Measurements from ENCODE around the gene CORO2A.
A peak's percentile ranks its signal among the peaks of the same experiment; 100 is the strongest.

CORO2A gene

GRCh38 chr9:98218562-98219363 lies 26.3 kb upstream of the CORO2A start:
- no peak for DNase-seq

- DNase-seq = no peak
Observed at GRCh38 chr9:98217255-98217654, 24.8 kb upstream of the CORO2A start.

- no peak for DNase-seq
Observed at GRCh38 chr9:98216391-98216790, 24.0 kb upstream of the CORO2A start.

- no peak for DNase-seq
Observed at GRCh38 chr9:98215821-98216220, 23.4 kb upstream of the CORO2A start.

- no peak for DNase-seq
Observed at GRCh38 chr9:98215271-98215670, 22.8 kb upstream of the CORO2A start.

- DNase-seq = no peak
Observed at GRCh38 chr9:98214811-98215210, 22.4 kb upstream of the CORO2A start.

- DNase-seq = no peak
Observed at GRCh38 chr9:98211260-98211659, 18.8 kb upstream of the CORO2A start.

- no peak for DNase-seq
Observed at GRCh38 chr9:98210435-98210834, 18.0 kb upstream of the CORO2A start.

GRCh38 chr9:98209530-98209929 lies 17.1 kb upstream of the CORO2A start:
- DNase-seq = no peak

- no peak for DNase-seq
Observed at GRCh38 chr9:98208635-98209034, 16.2 kb upstream of the CORO2A start.

GRCh38 chr9:98207606-98208005 lies 15.2 kb upstream of the CORO2A start:
- no peak for DNase-seq

- DNase-seq = no peak
Observed at GRCh38 chr9:98206754-98207153, 14.3 kb upstream of the CORO2A start.

- DNase-seq = no peak
Observed at GRCh38 chr9:98204692-98205091, 12.3 kb upstream of the CORO2A start.

GRCh38 chr9:98203153-98203552 lies 10.7 kb upstream of the CORO2A start:
- DNase-seq = no peak

GRCh38 chr9:98202252-98202651 lies 9.8 kb upstream of the CORO2A start:
- no peak for DNase-seq

GRCh38 chr9:98201749-98202148 lies 9.3 kb upstream of the CORO2A start:
- no peak for DNase-seq

- no peak for DNase-seq
Observed at GRCh38 chr9:98201102-98201501, 8.7 kb upstream of the CORO2A start.

GRCh38 chr9:98199388-98200033 lies 7.1 kb upstream of the CORO2A start:
- no peak for DNase-seq

- no peak for DNase-seq
Observed at GRCh38 chr9:98195671-98196070, 3.2 kb upstream of the CORO2A start.

GRCh38 chr9:98193336-98193944 lies 1.0 kb upstream of the CORO2A start:
- no peak for DNase-seq

GRCh38 chr9:98191671-98192502 lies 550 bp downstream of the CORO2A start:
- peak in 2 of 4 experiments; percentile 6 to 28 for DNase-seq

GRCh38 chr9:98191181-98191608 lies 1.2 kb downstream of the CORO2A start:
- DNase-seq = no peak

GRCh38 chr9:98190757-98191105 lies 1.7 kb downstream of the CORO2A start:
- DNase-seq = no peak

Data from activated CD4-positive, CD25-positive, alpha-beta regulatory T cell (primary cell).